Keratinocyte (primary cell): ENCODE measurements around the gene PKD2. TPM values are rescaled to one million over a fixed set of nuclear protein-coding genes. Genes with fewer than 3 reads are reported as not detected.

Experiments
- DNase-seq: peaks from one replicate; pipeline ENCODE4 v3.0.0-alpha.2; 2011; ENCODE audit warnings: low read depth, missing footprints, low spot score
- FAIRE-seq: peaks from 2 replicates; lab custom pipeline; 2011; peaks lifted over from hg19 to GRCh38; lab: Jason Lieb, UNC
- H2AFZ ChIP-seq: 2 replicates; pipeline ENCODE4 v1.6.0; 2012; ENCODE audit warnings: low read length, control low read depth, inconsistent platforms; ENCODE audit not compliant: control insufficient read depth
- H3K27ac ChIP-seq: 2 replicates; pipeline ENCODE4 v1.5.1; 2011; ENCODE audit warnings: low read length; ENCODE audit not compliant: control insufficient read depth, insufficient read depth
- H3K27me3 ChIP-seq: 3 replicates; pipeline ENCODE4 v1.6.0; 2011; ENCODE audit warnings: low read length; ENCODE audit not compliant: control insufficient read depth, insufficient read depth; ENCODE audit errors: extremely low read depth
- H3K36me3 ChIP-seq, 2 experiments: 2 replicates in 1 of 2; 3 replicates in 1 of 2; pipeline ENCODE4 v1.5.1; 2011; ENCODE audit warnings: low read length in 2 of 2, mild to moderate bottlenecking in 1 of 2; ENCODE audit not compliant: control insufficient read depth in 2 of 2, insufficient read depth in 2 of 2; ENCODE audit errors: extremely low read depth in 1 of 2
- H3K4me1 ChIP-seq: 3 replicates; pipeline ENCODE4 v1.5.1; 2011; ENCODE audit warnings: low read length; ENCODE audit not compliant: control insufficient read depth, insufficient read depth; ENCODE audit errors: extremely low read depth
- H3K4me2 ChIP-seq: 3 replicates; pipeline ENCODE4 v1.6.0; 2011; ENCODE audit warnings: low read depth, low read length; ENCODE audit not compliant: control insufficient read depth, insufficient read depth; ENCODE audit errors: extremely low read depth
- H3K4me3 ChIP-seq, 3 experiments: fragments of 200-600 bp in 1 of 3; sonication (generic) in 1 of 3; 2 replicates in 2 of 3; 3 replicates in 1 of 3; pipeline ENCODE4 v1.5.1; 2011 to 2016; ENCODE audit warnings: low read length in 3 of 3, mild to moderate bottlenecking in 3 of 3, control low read depth in 2 of 3, inconsistent platforms in 1 of 3, low read depth in 1 of 3, mixed read lengths in 1 of 3, mixed run types in 1 of 3, moderate library complexity in 1 of 3; ENCODE audit not compliant: control insufficient read depth in 2 of 3, insufficient read depth in 2 of 3; ENCODE audit errors: extremely low read depth in 1 of 3
- H3K79me2 ChIP-seq: 2 replicates; pipeline ENCODE4 v1.6.0; 2012; ENCODE audit warnings: low read length; ENCODE audit not compliant: control insufficient read depth, insufficient read depth
- H3K9ac ChIP-seq: 3 replicates; pipeline ENCODE4 v1.6.0; 2011; ENCODE audit warnings: low read length; ENCODE audit not compliant: control insufficient read depth, insufficient read depth; ENCODE audit errors: extremely low read depth
- H3K9me1 ChIP-seq: 3 replicates; pipeline ENCODE4 v1.6.0; 2011; ENCODE audit warnings: low read length; ENCODE audit not compliant: control insufficient read depth, insufficient read depth; ENCODE audit errors: extremely low read depth
- H3K9me3 ChIP-seq: 2 replicates; pipeline ENCODE4 v1.5.1; 2012; ENCODE audit warnings: low read depth, low read length; ENCODE audit not compliant: control insufficient read depth
- H4K20me1 ChIP-seq: 3 replicates; pipeline ENCODE4 v1.6.0; 2011; ENCODE audit warnings: low read length; ENCODE audit not compliant: control insufficient read depth, insufficient read depth; ENCODE audit errors: extremely low read depth
- CTCF ChIP-seq, 3 experiments: IDR thresholded peaks in 1 of 3; conservative IDR thresholded peaks in 1 of 3; optimal IDR thresholded peaks in 1 of 3; 2 replicates in 2 of 3; 3 replicates in 1 of 3; pipeline versions ENCODE3 to v1.5.1; 2011; ENCODE audit warnings: low read length in 3 of 3, mild to moderate bottlenecking in 3 of 3, moderate library complexity in 2 of 3, control low read depth in 1 of 3, inconsistent platforms in 1 of 3; ENCODE audit not compliant: insufficient read depth in 2 of 3; ENCODE audit errors: extremely low read depth in 1 of 3
- EZH2 ChIP-seq: IDR thresholded peaks from one replicate; pipeline ENCODE4 v1.6.1; 2012; ENCODE audit warnings: inconsistent platforms, mild to moderate bottlenecking, low read length, moderate library complexity
- dilution Hi-C: fragments of 300-500 bp; cut with MboI; formaldehyde crosslinking; loops from one replicate; pipeline ENCODE4 v1.7.0; 2020; ENCODE audit warnings: low sequenced_read_pairs; ENCODE audit not compliant: extremely low pct_ligation_motif_present
- polyA plus RNA-seq, 5 experiments: library from polyadenylated mRNA; depleted of rRNA in 3 of 5; stranded (reverse) in 3 of 5; stranded (forward) in 1 of 5; unstranded in 1 of 5; fragments of >200 nt; gene quantifications; 1 replicate in 1 of 5; 2 replicates in 3 of 5; 3 replicates in 1 of 5; pipeline versions ENCODE4 v1.2.1 to v1.2.3, GENCODE V29; 2011 to 2012; ENCODE audit warnings: missing spikeins in 2 of 5, low read depth in 1 of 5, low replicate concordance in 1 of 5

The PKD2 gene
- polyA plus RNA-seq, 1 donor (not counting 4 experiments of a cell fraction or from before 2014, with no cell fraction given) = 21.5 TPM

GRCh38 chr4:88063634-88064296, 56.3 kb downstream of the PKD2 start:
- peaks cover 3 to 10% of the 10 kb centered on the region in 2 experiments for H3K36me3 ChIP-seq
- H4K20me1 ChIP-seq = no peaks in the 10 kb centered on the region
- H3K9ac ChIP-seq = no peak overlapping the region
- no peak overlapping the region for H3K4me3 ChIP-seq
- FAIRE-seq (no peak), DNase-seq (no peak)
- no peak overlapping the region for H3K27ac ChIP-seq
- TF ChIP-seq CTCF (optimal IDR thresholded peaks at IDR 0.05 in 1 of 3, IDR thresholded peaks at IDR 0.05 in 1 of 3, conservative IDR thresholded peaks at IDR 0.05 in 1 of 3; ENCODE audit: extremely low read depth in 1 of 3, insufficient read depth in 2 of 3, low read length in 3 of 3) = no peak
- no peak for TF ChIP-seq EZH2
- H3K9me3 ChIP-seq = no peaks in the 10 kb centered on the region
- H3K27me3 ChIP-seq = no peaks in the 10 kb centered on the region
- dilution Hi-C loops = no loop called here
- no peak overlapping the region for H3K4me2 ChIP-seq
- H3K79me2 ChIP-seq = no peaks in the 10 kb centered on the region
- no peaks in the 10 kb centered on the region for H3K4me1 ChIP-seq
- H3K9me1 ChIP-seq = no peaks in the 10 kb centered on the region
- no peak overlapping the region for H2AFZ ChIP-seq

GRCh38 chr4:88064410-88064809, 57.0 kb downstream of the PKD2 start:
- no peaks in the 10 kb centered on the region for H3K9me3 ChIP-seq
- H3K4me2 ChIP-seq = no peak overlapping the region
- H4K20me1 ChIP-seq = no peaks in the 10 kb centered on the region
- FAIRE-seq (no peak), DNase-seq (no peak)
- H3K27me3 ChIP-seq = no peaks in the 10 kb centered on the region
- no peak overlapping the region for H3K27ac ChIP-seq
- no peak overlapping the region for H3K4me3 ChIP-seq
- H3K4me1 ChIP-seq = no peaks in the 10 kb centered on the region
- dilution Hi-C loops = no loop called here
- no peak for TF ChIP-seq EZH2
- TF ChIP-seq CTCF (optimal IDR thresholded peaks at IDR 0.05 in 1 of 3, IDR thresholded peaks at IDR 0.05 in 1 of 3, conservative IDR thresholded peaks at IDR 0.05 in 1 of 3; ENCODE audit: extremely low read depth in 1 of 3, insufficient read depth in 2 of 3, low read length in 3 of 3) = no peak
- H3K9ac ChIP-seq = no peak overlapping the region
- peaks cover 3 to 10% of the 10 kb centered on the region in 2 experiments for H3K36me3 ChIP-seq
- no peaks in the 10 kb centered on the region for H3K79me2 ChIP-seq
- no peaks in the 10 kb centered on the region for H3K9me1 ChIP-seq
- no peak overlapping the region for H2AFZ ChIP-seq
